ENCODE measurements around the gene DUSP8. TPM values are rescaled to one million over a fixed set of nuclear protein-coding genes. Genes with fewer than 3 reads are reported as not detected.
"Not testable (repeated sequence)": the region's sequence is repeated elsewhere in the genome, so short reads cannot be mapped to it uniquely, and the experiment has no call there.

The DUSP8 gene
- total RNA-seq, 1 experiment from 2014 or later, result 0.83 TPM

GRCh38 chr11:1597331-1597993 lies 25.4 kb upstream of the DUSP8 start:
- H3K36me3 ChIP-seq, result no peaks in the 10 kb centered on the region
- peaks cover 5% of the 10 kb centered on the region; the same call in 1 of the 2 replicates for H3K27me3 ChIP-seq

DNA sequence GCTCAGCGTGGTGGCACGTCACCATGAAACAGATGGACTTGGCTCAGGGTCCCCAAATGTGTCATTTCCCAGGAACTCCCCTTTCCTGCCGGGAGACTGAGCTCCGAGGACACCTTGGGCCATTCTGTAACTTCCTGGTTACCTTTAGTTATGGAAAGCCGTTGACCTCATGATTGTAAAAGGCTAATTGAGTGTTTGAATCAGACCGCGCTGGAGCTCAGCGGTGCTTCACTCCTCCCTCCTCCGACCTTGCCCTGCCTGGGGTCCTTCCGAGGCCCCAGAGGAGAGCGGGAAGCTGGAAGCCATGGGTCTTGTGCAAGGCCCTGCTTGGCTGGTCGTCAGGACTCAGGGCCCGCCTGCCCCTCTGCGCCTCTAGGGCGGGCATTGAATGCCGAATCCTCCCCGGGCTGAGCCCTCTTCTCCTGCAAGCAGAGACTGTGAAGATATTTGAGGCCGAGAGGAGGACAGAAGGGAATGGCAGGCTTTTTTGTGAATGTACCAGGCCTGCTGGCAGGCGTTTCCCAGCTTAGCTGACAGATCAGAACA lies 24.6 kb upstream of the DUSP8 start:
- H3K4me1 ChIP-seq; H3K27me3 ChIP-seq; H3K36me3 ChIP-seq; H3K27ac ChIP-seq; DNase-seq; H3K4me3 ChIP-seq; H3K9me3 ChIP-seq (replicated peaks): not testable (repeated sequence)

More at GRCh38 chr11:1597331-1597993, 25.4 kb upstream of the DUSP8 start:
- no peak overlapping the region for H3K27ac ChIP-seq
- DNase-seq, result no peak
- no peaks in the 10 kb centered on the region for H3K4me1 ChIP-seq
- H3K9me3 ChIP-seq (replicated peaks), result no peaks in the 10 kb centered on the region
- H3K4me3 ChIP-seq, result no peak overlapping the region

DNA sequence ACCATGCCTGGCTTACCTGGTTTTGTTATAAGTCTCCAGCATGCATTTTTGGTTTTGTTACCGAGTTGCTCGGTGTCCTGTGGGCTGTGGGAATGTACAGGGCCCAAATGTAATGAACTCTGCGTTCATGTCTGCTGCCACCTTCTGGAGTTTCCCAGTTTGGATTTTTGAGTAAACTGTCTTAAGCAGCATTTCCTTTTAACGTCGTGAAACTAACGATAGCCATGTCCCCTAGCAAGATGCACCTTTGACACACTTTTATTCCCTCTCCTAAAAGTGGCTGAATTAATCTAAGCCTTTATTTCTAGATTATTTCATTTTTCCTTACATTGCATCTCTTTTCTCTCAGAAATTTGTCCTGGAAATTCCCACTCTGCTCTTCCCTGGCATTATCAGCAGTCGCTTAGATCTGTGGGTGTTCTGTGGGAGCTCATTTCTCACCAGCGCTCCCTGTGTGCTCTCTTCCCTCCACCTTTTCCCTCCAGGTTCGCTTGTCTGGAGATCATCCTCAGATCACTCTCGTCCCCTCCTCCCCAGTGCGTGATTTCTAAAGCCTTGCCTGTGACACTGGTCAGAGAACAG lies 24.0 kb upstream of the DUSP8 start:
- not testable (repeated sequence) for H3K9me3 ChIP-seq (replicated peaks); H3K27me3 ChIP-seq; H3K4me3 ChIP-seq; H3K36me3 ChIP-seq; DNase-seq; H3K27ac ChIP-seq; H3K4me1 ChIP-seq

DNA sequence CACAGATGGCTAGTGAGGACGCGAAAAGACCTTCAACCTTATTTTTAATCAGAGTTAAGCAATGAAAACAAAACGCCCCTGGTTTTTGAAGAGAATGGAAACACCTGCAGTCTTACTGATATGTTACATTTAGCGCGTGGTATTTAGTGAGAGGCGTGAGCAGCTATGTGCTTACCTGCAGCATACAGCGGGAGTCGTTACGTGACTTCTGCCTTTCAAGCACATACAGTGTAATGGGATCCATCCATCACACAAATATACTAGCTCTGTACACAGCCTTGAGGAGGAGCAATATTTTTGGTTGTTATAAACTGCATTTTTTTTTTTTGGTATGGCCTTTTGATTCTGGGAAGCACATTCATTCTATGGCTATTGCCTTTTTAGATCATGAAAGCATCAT lies 20.6 kb upstream of the DUSP8 start:
- Histone ChIP-seq H3K36me3 (no peaks in the 10 kb centered on the region), H3K27ac (no peak overlapping the region), H3K4me1 (no peaks in the 10 kb centered on the region), H3K9me3 (replicated peaks) (no peaks in the 10 kb centered on the region), H3K4me3 (no peak overlapping the region), H3K27me3 (peaks cover 5% of the 10 kb centered on the region; the same call in 1 of the 2 replicates)
- no peak for DNase-seq

- DNase-seq, result no peak
- H3K9me3 ChIP-seq (replicated peaks), result no peaks in the 10 kb centered on the region
- no peak overlapping the region for H3K27ac ChIP-seq
- no peak overlapping the region for H3K4me3 ChIP-seq
- no peaks in the 10 kb centered on the region for H3K36me3 ChIP-seq
- H3K4me1 ChIP-seq, result no peaks in the 10 kb centered on the region
- H3K27me3 ChIP-seq, result peaks cover 5% of the 10 kb centered on the region; the same call in 1 of the 2 replicates
These were observed 17.9 kb upstream of the DUSP8 start for GRCh38 chr11:1589996-1590395.

DNA sequence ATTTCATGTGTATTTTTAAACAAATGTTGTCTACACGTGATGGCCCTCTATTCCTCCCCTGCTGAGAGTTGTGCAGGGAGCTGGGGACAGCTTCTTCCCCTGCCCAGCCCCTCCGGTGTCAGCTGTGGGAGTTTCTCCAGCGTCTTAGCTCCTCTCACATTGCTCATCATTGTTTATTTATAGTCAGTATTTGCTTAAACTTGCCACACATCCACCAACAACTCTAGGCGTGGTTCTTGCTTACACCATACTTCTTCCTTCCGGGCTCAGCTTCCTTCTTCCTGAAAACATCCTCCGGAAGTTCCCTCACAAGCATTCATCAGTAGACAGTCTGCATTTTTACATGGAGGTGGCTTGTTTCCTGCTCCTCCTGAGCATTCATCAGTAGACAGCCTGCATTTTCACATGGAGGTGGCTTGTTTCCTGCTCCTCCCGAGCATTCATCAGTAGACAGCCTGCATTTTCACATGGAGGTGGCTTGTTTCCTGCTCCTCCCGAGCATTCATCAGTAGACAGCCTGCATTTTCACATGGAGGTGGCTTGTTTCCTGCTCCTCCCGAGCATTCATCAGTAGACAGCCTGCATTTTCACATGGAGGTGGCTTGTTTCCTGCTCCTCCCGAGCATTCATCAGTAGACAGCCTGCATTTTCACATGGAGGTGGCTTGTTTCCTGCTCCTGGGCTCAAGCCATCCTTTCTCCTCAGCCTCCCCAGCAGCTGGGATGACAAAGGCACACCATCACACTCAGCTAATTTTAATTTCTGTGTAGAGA lies 17.3 kb upstream of the DUSP8 start:
- DNase-seq, H3K27me3 ChIP-seq: not testable (repeated sequence)

DNA sequence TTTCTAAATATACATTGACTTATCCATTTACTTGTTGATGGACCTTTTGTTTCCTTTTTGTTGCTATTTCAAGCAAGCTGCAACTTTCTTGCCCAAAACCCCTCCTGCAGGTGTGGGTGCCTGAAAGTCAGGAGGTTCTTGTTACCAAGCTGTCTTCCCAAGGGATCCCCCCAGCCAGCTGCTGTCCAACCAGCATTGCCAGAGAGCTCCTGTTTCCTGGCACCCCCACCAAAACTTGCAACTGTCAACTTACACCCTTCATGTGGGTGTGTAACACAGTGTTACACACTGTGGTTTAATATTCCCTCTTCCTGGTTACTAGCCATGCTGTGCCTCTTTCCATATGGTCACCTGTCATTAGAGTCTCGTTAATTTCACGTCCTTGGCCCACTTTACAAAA lies 14.6 kb upstream of the DUSP8 start:
- H3K36me3 ChIP-seq, result no peaks in the 10 kb centered on the region

More for the DNA sequence above, 17.3 kb upstream of the DUSP8 start:
- H3K4me1 ChIP-seq; H3K4me3 ChIP-seq; H3K36me3 ChIP-seq; H3K9me3 ChIP-seq (replicated peaks); H3K27ac ChIP-seq: not testable (repeated sequence)

DNA sequence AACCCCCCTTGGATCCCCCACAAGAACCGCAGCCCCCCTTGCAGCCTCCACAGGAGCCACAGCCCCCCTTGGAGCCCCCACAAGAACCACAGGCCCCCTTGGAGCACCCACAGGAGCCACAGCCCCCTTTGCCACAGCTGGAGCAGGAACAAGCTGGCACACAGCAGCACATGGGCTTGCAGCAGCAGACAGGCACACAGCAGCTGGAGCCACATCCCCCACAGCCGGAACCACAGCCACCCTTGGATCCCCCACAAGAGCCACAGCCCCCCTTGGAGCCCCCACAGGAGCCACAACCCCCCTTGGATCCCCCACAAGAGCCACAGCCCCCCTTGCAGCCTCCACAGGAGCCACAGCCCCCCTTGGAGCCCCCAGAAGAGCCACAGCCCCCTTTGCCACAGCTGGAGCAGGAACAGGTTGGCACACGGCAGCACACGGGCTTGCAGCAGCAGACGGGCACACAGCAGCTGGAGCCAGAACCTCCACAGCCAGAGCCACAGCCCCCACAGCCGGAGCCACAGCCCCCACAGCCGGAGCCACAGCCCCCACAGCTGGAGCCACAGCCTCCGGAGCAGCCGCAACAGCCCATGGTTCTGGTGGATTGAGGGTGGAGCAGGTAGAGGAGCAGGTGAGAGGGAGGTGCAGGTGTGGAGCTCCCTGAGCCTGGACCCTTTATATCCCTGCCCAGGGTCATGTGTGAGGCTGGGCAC lies 12.7 kb upstream of the DUSP8 start, which contains the start of gene KRTAP5-1:
TSS of gene KRTAP5-1 (minus strand) at position 623 of the 710 bp plus-strand sequence. CDS start at position 589, 34 bp downstream.
- not testable (repeated sequence) for H3K4me3 ChIP-seq; H3K27ac ChIP-seq; H3K9me3 ChIP-seq (replicated peaks); DNase-seq; H3K36me3 ChIP-seq; H3K27me3 ChIP-seq; H3K4me1 ChIP-seq

More for the DNA sequence above, 14.6 kb upstream of the DUSP8 start:
- Histone ChIP-seq H3K27me3 (no peaks in the 10 kb centered on the region), H3K9me3 (replicated peaks) (no peaks in the 10 kb centered on the region), H3K4me1 (no peaks in the 10 kb centered on the region), H3K27ac (no peak overlapping the region), H3K4me3 (no peak overlapping the region)
- no peak for DNase-seq

GRCh38 chr11:1582909-1583308 lies 10.8 kb upstream of the DUSP8 start:
- H3K36me3 ChIP-seq, result not testable (repeated sequence)

GRCh38 chr11:1581976-1582375 lies 9.9 kb upstream of the DUSP8 start:
- Histone ChIP-seq H3K27ac (no peak overlapping the region), H3K9me3 (replicated peaks) (no peaks in the 10 kb centered on the region), H3K36me3 (no peaks in the 10 kb centered on the region), H3K27me3 (no peaks in the 10 kb centered on the region), H3K4me1 (no peaks in the 10 kb centered on the region), H3K4me3 (no peak overlapping the region)
- DNase-seq, result no peak

More at GRCh38 chr11:1582909-1583308, 10.8 kb upstream of the DUSP8 start:
- DNase-seq; H3K27me3 ChIP-seq; H3K4me1 ChIP-seq; H3K4me3 ChIP-seq; H3K27ac ChIP-seq; H3K9me3 ChIP-seq (replicated peaks): not testable (repeated sequence)

DNA sequence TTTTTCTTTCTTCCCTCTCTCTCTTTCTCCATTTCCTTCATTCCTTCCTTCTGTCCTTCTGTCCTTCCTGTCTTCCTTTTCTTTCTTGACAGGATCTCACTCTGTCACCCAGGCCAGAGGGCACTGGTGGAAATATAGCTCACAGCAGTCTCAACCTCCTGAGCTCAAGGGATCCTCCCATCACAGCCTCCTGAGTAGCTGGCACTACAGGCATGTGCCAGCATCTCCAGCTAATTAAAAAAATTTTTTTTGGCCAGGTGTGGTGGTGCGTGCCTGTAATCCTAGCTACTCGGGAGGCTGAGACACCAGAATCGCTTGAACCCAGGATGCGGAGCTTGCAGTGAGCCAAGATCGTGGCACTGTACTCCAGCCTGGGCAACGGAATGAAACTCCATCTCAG lies 4.8 kb upstream of the DUSP8 start:
- Histone ChIP-seq H3K4me1 (no peaks in the 10 kb centered on the region; the same call in 1 of the 2 replicates), H3K9me3 (replicated peaks) (no peaks in the 10 kb centered on the region), H3K36me3 (no peaks in the 10 kb centered on the region), H3K4me3 (no peak overlapping the region), H3K27ac (no peak overlapping the region), H3K27me3 (peaks cover 17% of the 10 kb centered on the region)
- DNase-seq, result no peak

GRCh38 chr11:1575756-1576155 lies 3.7 kb upstream of the DUSP8 start:
- peaks cover 17% of the 10 kb centered on the region for H3K27me3 ChIP-seq
- not testable (repeated sequence) for H3K36me3 ChIP-seq; H3K4me3 ChIP-seq; H3K27ac ChIP-seq; H3K4me1 ChIP-seq; H3K9me3 ChIP-seq (replicated peaks); DNase-seq

- Histone ChIP-seq H3K27ac (no peak overlapping the region), H3K4me1 (no peaks in the 10 kb centered on the region; the same call in 1 of the 2 replicates), H3K9me3 (replicated peaks) (no peaks in the 10 kb centered on the region), H3K4me3 (no peak overlapping the region), H3K36me3 (no peaks in the 10 kb centered on the region), H3K27me3 (peaks cover 17% of the 10 kb centered on the region)
- no peak for DNase-seq
These were observed 2.8 kb upstream of the DUSP8 start for GRCh38 chr11:1574933-1575242.

GRCh38 chr11:1574238-1574932 lies 2.3 kb upstream of the DUSP8 start:
- Histone ChIP-seq H3K4me1 (no peaks in the 10 kb centered on the region; the same call in 1 of the 2 replicates), H3K4me3 (no peak overlapping the region), H3K9me3 (replicated peaks) (no peaks in the 10 kb centered on the region), H3K27me3 (peaks cover 17% of the 10 kb centered on the region), H3K27ac (no peak overlapping the region), H3K36me3 (no peaks in the 10 kb centered on the region)
- DNase-seq, result peak in 1 of 2 experiments; percentile 55
